Kidney tubule cell (primary cell): ENCODE results near the gene C1orf21.
"Not testable (repeated sequence)": the region's sequence is repeated elsewhere in the genome, so short reads cannot be mapped to it uniquely, and the experiment has no call there.

Experiments
- DNase-seq: peaks from one replicate; pipeline ENCODE4 v3.0.0-alpha.2; 2018; ENCODE audit warnings: low spot score

Gene C1orf21

DNA sequence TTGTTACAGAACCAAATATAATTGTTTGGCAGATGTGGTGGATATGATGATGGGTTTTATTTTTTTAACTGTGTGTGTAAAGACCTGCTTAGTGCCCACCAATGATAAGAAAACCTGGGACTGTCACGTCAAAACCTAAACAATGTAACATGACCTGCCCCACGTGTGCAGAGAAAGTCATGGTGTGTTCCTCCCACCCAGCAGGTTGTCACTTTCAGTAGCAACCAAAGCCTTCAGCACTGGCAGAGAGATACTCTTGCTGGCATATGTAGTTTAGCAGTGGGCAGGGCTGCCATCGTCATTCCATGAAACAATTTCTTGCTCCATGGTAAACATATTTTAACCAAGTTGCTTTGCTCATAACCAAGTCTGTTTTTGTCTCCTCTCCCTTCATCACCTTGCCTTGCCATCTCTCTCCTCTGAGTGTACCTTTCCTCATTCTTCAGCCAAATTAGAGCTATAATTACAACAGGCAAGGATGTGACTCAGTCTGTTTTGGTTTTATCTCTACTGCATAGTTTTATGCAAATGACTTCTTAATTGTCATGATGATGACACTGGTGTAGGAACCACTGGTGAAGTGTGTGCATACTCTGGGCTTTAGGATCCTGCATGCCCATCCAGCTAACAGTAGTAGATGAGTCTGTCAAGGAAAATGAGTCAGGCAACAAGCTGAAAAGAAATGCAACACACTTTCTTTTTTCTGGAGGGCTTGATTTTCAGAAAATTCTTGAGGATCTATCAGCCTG lies 217.5 kb downstream of the C1orf21 start:
- no peak for DNase-seq

DNA sequence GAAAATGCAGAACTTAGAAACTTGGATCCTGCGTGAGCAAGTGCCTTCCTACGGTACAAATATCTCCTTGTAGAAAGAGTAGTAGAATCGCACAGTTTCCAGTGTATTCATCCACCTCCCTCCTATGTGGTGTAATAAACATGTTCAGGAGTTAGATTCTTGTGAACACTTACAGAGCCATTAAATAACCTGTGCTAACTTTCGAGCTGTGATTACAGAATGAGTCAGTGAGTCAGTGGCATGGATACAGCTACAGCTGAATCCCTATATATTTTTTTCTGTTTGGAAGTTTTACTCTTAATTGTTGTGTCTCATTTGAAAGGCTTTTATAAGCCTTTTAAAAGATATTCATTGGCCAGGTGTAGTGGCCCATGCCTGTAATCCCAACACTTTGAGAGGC lies 219.1 kb downstream of the C1orf21 start:
- DNase-seq: peak; percentile 24

DNA sequence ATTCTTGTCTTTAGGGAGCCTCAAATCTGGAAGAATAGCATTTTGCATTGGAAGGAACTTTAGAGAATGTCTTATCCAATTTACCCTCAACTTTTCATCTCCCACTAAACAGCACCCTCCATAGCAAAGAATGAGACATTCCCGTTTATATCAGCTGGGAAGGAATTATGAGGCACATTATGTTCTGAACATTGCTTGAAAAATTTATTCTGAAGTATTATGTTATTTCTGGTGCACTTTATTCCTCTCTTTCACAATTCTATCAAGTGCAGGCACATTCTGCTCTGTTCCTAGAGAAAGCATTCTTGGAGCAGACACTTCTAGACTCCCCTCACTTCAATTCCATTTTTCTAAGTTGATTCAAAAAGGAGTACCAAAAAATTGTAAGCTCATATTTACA lies 220.0 kb downstream of the C1orf21 start:
- no peak for DNase-seq

DNA sequence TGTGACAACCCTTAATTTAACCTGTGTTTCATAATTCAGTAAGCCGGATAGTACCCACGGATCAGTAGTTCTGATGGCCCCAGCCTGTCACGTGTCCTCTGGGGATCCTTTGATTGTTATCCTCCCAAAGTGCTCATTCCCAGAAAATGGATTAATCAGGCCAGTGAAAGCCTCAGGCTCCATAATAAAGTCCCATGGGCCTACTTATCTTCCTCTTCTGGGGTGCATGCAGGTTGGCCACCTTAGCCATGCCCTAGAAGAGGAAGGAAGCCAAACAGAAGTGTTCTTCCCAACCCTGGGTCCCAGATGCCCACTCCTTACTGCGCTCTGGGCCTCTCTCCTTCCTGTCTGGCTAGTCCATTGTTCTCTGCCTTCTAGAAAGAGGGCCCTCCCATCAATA lies 221.8 kb downstream of the C1orf21 start:
- no peak for DNase-seq

DNA sequence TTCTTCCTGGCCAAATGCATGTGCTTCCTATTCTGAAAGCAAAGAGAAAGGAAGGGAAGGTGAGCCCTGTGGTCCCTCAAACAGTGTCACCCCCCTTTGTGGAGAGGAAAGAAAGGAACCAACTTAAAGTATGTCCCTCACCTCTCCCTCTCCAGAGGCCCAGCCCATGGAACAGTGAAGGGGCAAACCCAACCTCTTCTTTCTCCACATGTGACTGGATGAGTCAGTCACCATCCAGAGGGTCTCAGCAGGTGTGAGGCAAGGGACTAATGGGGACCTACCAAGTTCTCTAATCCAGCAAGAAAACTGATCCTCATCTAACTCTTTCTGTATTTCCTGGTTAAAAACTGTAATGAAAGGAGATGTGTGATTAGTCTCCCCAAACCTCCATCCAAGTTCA lies 222.2 kb downstream of the C1orf21 start:
- no peak for DNase-seq

DNA sequence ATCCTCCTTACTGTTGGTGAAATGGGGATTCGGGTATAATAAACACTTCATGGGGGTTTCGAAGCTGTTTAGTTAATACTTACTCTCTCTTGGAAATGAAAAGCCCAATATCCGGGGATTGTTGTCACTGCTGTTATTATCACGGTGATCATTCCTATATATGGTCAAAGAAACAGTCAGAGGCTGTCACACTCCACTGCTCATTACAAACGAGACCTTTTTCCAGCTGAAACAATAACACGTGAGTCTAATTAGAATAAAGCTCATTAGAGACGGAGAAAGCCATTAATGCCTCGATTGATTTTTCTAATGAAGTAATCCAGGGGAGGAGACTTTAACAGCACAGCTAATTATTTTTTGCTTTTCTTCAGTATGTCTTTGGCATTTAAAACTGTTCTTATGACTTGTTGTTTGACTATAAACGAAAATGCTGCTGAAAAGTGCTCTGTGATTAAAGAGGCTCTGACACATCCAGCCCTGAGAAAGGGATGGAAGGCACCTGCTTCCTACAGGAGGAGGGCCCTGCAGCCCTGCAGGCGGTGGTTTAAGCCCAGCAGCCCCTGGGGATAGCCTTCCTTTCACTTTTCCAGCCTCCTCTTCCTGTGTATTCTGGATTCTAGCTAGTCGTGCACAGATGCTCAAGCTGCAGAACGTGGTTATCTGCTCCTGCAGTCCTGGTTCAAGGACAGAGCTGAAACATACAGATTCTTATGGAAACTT lies 224.2 kb downstream of the C1orf21 start:
- peak; percentile 41 for DNase-seq

DNA sequence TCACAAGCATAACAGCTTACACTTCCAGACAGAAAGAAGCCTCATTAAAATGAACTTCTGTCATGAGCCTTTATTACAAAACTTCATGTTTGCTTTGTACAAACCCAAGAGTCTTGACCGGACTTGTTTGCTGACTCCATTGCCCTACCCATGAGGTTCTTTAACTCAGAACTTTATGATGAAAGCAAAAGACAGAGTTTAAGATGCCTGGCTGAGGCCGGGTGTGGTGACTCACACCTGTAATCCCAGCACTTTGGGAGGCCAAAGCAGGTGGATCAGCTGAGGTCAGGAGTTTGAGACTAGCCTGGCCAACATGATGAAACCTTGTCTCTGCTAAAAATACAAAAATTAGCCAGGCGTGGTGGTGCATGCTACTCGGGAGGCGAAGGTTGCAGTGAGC lies 225.4 kb downstream of the C1orf21 start:
- DNase-seq: not testable (repeated sequence)

DNA sequence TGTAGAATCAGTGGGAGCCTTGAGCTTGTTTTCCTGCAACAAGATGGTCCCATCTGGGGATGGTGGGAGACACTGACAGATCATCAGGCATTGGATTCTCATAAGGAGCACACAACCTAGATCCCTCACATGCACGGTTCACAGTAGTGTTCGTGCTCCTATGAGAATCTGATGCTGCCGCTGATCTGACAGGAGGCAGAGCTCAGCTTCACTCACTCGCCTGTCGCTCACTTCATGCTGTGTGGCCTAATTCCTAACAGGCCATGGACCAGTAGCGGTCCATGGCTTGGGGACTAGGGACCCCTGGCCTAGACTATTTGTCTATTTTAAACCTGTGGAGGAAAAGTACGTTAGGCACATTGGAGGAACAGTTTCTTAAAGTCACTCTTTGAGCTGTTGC lies 227.8 kb downstream of the C1orf21 start:
- no peak for DNase-seq

DNA sequence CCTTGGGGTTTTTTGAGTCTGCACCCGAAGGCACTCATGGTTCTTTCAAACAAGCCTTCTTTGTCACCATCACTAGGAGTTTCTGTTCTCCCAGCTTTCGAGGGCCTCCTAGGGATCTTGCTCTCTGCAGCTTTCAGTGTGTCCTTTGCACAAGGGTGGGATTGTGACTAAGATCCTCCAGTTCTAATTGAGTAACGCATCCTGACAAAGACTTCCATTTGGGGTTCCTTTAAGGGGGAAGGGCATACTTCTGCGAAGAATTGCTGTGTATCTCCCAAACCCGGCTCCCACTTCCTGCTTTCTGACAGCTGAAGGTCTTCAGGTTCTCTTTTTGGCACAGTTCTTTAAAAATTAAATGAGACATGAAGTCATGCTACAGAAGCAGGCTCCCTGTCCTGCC lies 228.5 kb downstream of the C1orf21 start:
- no peak for DNase-seq

DNA sequence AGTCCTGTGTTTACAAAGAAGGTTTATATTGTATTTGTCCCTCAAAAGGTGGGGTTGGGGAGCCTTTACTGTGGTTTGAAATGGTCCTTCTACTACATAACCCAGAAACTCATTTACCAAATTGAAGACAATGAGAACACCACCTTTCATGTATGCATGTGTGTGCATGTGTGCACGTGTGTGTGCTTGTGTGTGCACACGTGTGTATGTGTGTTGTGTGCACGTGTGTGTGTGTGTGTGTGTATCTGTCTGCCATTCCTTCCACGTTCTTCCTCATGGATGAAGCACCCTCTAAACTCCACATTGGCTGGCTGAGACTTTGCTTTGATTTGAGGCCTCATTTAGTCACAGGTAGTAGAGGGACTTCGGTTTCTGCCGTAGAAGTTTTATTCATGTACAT lies 229.7 kb downstream of the C1orf21 start:
- no peak for DNase-seq

DNA sequence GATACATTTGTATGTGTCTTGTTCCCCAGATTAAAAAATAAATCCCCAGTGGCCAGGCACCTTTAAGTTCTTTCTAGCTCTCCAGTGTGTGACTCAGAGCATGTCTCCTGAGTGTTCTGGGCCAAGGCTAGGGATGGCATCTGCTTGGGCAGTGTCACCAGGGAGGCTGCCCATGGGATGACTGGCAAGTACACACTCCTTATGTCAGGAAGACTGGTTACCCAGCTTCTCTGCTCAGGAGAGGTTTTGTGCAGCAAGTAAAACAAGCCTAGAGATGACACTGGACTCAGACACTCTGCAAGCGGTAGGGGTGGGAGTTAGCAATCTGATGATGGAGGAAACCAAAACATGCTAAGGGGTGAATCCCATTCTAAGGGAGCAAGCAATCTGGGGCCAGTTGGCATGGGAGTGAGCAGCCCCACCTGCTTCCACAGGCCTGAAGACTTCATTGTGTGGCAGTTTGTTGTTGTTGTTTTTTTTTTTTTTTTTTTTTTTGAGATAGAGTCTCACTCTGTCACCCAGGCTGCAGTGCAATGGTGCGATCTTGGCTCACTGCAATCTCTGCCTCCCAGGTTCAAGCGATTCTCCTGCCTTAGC lies 230.7 kb downstream of the C1orf21 start:
- no peak for DNase-seq

DNA sequence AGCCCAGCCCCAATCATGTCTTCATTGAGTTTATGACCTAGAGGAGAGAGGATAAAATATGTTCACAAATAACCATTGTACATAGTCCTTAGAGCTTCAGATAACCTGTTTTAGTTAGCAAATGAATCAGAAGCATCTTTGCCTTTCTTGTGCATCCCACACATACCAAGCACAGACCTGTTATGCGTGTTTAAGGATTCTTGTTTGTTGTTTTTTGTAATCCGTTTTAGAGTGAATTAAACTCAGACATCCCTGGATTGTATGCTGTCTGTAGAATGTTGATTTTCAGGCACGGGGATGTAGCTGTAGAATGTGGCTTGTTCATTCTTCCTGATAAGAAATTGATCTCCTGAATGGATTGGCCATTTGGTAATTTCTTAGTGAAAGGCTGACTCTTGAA lies 232.0 kb downstream of the C1orf21 start:
- DNase-seq: no peak

DNA sequence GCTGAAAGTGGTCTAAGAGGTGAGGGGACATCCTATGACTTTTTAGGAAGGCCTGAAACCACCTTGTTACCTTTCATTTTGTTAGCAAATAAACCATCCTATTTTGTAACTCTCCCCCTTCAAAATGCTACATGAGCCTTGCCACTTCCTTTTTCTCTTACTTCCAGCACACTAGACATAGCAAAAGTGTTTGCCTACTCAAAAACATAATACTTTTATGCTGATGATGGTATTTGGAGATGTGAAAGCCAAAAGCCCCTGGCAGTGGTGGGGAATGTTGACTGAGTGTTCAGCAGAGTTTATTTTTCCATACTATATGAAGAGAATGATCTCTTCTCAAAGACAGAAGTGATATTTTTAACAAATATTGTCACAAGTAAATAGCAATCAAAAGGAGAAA lies 233.6 kb downstream of the C1orf21 start:
- no peak for DNase-seq

DNA sequence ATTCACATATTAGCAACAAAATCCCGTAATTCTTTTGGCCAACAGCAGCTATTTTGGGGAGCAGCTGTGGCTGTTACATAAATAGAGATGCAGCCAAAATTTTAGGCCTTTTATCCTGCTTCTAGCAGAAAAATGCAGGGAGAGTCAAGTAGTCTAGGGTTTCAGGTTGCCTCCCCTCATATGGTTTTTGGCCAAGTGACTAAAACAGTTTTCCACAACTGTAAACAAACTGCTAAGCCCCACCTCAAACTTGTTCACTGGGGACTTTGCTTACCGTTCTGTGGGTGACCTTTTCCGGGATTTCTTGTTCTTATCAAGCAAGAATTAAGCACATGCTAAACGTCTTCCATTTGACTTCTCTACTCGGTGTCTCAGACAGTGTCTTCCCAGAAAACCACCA lies 234.4 kb downstream of the C1orf21 start:
- no peak for DNase-seq

DNA sequence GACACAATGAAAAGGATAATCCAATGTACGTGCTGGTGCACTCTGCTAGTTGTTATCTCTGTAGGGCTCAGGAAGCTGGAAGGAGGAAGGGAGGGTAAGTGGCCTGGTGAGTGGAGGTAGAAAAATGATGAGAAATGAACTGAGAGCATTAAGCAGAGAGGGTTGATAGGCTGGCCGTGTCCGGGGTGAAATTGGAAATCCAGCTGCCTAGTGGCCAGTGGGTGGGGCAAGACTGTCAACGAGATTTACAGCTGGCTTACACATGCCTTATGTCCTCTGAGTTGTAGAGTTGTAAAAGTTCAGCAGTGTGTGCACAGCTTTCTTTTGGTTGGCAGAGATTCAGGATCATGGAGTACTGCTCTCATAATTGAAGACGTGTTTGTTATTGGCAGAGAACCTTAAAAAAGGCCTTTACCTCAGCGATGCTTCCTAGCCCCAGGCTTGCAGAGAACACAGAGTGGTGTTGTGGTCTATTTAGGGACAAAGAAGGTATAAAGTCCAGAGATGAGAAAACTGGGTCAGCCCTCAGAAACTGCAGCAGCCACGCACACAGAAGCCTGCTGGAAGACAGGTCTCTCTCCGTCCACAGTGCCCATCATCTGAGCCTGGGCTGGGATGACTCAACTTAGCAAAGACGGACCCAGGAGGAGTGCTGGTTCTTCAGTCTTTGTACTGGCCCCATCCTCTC lies 235.5 kb downstream of the C1orf21 start:
- DNase-seq: peak; percentile 8

DNA sequence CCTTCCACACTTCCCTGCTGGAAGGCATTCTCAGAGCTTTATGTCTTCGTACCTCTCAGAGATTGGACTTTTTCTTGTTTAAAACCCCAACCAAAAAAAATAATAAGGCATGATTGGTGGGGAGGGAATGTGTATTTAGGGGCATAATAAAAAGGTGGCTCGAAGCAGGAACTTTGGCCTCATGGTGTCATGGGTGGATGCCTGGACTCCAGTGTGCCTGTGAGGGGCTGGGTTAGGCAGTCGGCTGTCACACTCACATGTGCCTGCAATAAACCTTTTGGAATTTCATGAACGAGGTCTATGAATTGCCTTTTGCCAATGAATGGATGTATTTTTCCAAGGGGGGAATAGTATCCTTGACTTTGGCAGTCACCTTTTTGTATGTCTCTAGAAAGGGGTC lies 236.6 kb downstream of the C1orf21 start:
- no peak for DNase-seq

DNA sequence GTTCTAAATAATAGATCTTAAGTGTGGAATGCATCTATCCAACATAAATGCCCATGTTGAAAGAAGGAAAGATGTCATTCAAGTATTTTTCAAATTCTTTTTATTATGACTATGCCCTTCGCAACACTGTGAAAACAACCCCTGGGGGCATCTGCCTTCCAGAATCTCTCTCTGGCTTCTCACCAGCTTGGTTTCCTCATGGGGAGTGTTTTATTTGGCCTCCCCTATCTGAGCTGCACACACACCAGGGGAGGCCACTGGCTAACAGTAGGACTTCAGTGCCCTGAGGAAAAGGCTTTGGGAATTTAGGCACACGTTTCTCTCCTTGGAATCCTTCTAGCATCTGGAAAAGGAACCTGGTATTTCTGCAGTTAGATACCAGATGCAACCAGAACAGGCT lies 237.2 kb downstream of the C1orf21 start:
- DNase-seq: no peak

DNA sequence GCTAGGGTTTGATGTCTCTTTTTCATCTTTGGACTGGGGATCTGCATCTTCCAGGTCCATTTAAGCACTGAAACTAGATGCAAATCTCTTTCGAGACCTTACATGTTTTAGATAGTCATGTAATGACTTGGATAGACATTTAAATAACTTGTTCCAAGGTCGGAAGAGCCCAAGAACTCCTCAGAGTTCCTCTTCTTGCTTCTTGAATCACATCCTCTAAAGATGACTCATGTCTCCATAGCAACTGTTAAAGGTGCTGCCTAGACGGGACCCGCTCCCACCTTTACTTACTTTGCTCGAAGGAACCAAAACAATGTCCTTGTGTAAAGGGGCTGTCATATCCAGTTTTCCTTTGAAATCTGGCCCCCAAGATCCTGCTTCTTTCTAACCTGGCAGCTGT lies 237.8 kb downstream of the C1orf21 start:
- peak; percentile 9 for DNase-seq

DNA sequence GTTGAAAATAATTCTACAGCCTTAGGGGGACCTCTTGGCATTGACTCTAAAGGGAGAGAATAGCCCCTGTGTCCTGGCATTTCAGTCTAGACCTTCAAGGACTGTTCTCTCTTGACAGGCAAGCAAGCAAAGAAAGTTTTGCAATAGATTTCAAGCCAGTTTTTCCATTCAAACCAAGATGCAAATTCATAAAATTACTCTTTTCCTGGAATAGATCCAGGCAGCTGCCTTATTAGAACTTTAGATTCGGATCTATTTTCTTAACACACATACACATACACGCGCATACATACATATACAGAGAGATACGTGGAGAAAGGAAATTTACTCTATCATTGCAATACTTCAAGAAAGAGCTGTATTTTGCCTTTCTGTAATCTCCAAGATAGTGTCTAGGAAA lies 238.4 kb downstream of the C1orf21 start:
- DNase-seq: no peak

DNA sequence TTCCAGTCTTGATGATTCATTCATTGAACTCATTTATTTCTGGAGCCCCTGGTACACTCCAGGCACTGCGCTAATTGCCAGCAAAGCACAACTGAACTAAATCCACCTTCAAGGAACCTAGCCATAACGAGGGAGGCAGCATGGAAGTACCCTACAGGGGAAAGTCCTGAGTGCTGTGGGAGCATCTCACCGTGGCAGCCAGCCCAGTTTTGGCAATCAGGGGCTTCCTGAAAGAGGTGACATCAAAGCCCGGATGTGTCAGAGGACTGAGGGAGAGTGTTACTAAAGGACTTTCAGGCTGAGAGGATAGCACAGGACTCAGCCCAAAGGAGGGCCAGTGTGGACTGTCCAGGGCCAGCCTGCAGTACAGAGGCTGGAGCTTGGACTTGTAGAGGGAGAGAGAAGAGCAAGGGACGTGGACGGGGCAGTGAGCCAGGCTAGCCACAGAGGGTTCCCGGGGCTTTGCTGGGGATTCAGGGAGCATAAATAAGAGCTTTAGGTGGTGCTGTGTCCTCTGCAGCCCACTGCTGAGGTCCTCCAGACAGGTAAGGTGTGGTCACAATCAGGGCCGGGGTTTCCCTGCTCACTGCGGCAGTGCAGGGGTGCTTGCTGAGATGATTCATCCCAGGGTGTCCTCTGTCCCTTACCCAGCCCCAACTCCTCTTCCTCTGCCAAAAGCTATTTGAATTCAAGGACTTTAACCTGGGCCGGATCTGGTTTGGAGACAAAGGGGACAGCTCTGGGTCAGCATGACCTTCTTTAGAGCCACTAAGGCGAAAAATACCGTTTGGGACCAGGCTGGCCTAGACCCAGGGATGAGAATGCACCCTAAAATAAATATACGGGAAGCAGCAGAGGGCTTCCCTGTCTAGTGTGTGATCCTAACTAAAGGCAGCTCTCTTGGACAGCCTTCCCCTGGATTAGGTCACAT lies 239.5 kb downstream of the C1orf21 start:
- no peak for DNase-seq

DNA sequence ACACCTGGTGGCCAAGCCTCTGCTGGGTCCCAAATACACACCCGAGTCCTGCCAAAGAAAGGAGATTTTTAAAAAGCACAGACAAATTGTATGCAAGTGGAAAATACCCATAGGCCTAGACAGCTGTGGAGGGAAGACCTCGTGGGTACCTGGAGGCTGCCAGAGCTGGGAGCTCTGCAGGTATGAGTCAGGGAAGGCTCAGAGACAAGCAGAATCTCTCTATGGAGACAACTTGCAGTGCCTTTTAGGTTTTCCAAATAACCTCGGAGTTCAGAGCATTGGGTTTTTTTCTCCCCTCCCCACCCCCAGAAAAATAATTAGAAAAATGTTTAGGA lies 240.1 kb downstream of the C1orf21 start:
- no peak for DNase-seq

DNA sequence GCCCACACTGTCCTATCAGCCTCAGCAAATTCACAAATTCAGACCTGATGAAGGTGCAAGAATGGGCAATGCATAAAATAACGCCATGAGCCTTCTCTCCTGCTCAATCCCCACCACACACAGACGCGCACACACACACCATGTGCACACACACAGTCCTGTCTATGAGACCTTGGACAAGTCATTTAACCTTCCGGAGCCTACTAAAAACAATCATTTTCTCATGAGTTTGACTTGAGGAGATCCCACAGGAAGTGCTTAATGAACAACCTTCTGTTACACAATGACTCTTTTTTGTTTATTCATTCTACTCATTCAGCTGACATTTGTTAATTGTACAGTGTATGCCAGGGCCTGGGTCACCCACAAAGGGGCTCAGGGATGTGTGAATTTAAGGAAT lies 242.4 kb downstream of the C1orf21 start:
- no peak for DNase-seq
